HEK293 (cell line): ENCODE results near the gene FAM124A.

Source experiments
- GFI1B ChIP-seq: fragments of 450-650 bp; formaldehyde crosslinking; IDR thresholded peaks from 2 replicates; pipeline ENCODE4 v1.5.1; 2016; ENCODE audit warnings: missing biosample characterization, missing genetic modification characterization
- HIC1 ChIP-seq: fragments of 450-650 bp; formaldehyde crosslinking; IDR thresholded peaks from 2 replicates; pipeline ENCODE4 v1.5.1; 2016; ENCODE audit warnings: missing biosample characterization, missing genetic modification characterization
- OVOL3 ChIP-seq: fragments of 450-650 bp; formaldehyde crosslinking; IDR thresholded peaks from 2 replicates; pipeline ENCODE4 v1.5.1; 2016; ENCODE audit warnings: missing biosample characterization, missing genetic modification characterization
- PRDM1 ChIP-seq: fragments of 450-650 bp; formaldehyde crosslinking; IDR thresholded peaks from 2 replicates; pipeline ENCODE4; 2016; ENCODE audit warnings: missing biosample characterization, missing genetic modification characterization
- SP7 ChIP-seq: fragments of 450-650 bp; formaldehyde crosslinking; IDR thresholded peaks from 2 replicates; pipeline ENCODE4 v1.5.1; 2016; ENCODE audit warnings: missing biosample characterization, missing genetic modification characterization
- ZEB2 ChIP-seq: fragments of 450-650 bp; formaldehyde crosslinking; IDR thresholded peaks from 2 replicates; pipeline ENCODE4 v1.5.1; 2016; ENCODE audit warnings: missing biosample characterization, missing genetic modification characterization
- ZNF155 ChIP-seq: fragments of 450-650 bp; formaldehyde crosslinking; IDR thresholded peaks from 2 replicates; pipeline ENCODE4 v1.5.1; 2016; ENCODE audit warnings: missing biosample characterization, missing genetic modification characterization
- ZNF19 ChIP-seq: fragments of 450-650 bp; formaldehyde crosslinking; IDR thresholded peaks from 2 replicates; pipeline ENCODE4; 2016; ENCODE audit warnings: missing biosample characterization, missing genetic modification characterization, low read depth
- ZNF266 ChIP-seq: fragments of 450-650 bp; formaldehyde crosslinking; IDR thresholded peaks from 2 replicates; pipeline ENCODE4 v1.5.1; 2016; ENCODE audit warnings: missing biosample characterization, missing genetic modification characterization, low read depth
- ZNF354C ChIP-seq: fragments of 450-650 bp; formaldehyde crosslinking; IDR thresholded peaks from 2 replicates; pipeline ENCODE4 v1.5.1; 2016; ENCODE audit warnings: missing biosample characterization, missing genetic modification characterization, low read depth, borderline replicate concordance
- ZNF423 ChIP-seq: fragments of 450-650 bp; formaldehyde crosslinking; IDR thresholded peaks from 2 replicates; pipeline ENCODE4 v1.5.1; 2016; ENCODE audit warnings: missing biosample characterization, missing genetic modification characterization
- ZNF449 ChIP-seq: fragments of 450-650 bp; formaldehyde crosslinking; IDR thresholded peaks from 2 replicates; pipeline ENCODE4 v1.5.1; 2017; ENCODE audit warnings: missing biosample characterization, mild to moderate bottlenecking, missing genetic modification characterization, moderate library complexity
- ZNF518A ChIP-seq: fragments of 450-650 bp; formaldehyde crosslinking; conservative IDR thresholded peaks from 2 replicates; pipeline ENCODE4 v1.5.1; 2016; ENCODE audit warnings: low read depth, missing biosample characterization, missing genetic modification characterization
- ZNF548 ChIP-seq: fragments of 450-650 bp; formaldehyde crosslinking; IDR thresholded peaks from 2 replicates; pipeline ENCODE4 v1.5.1; 2016; ENCODE audit warnings: missing biosample characterization, missing genetic modification characterization
- ZNF677 ChIP-seq: fragments of 450-650 bp; IDR thresholded peaks from 2 replicates; pipeline ENCODE4 v1.5.0; 2018; ENCODE audit warnings: missing biosample characterization, mild to moderate bottlenecking, missing genetic modification characterization, moderate library complexity
- ZNF777 ChIP-seq: fragments of 450-650 bp; formaldehyde crosslinking; IDR thresholded peaks from 2 replicates; pipeline ENCODE4 v1.5.1; 2017; ENCODE audit warnings: missing biosample characterization, missing genetic modification characterization, borderline replicate concordance
- ZNF791 ChIP-seq: fragments of 450-650 bp; formaldehyde crosslinking; IDR thresholded peaks from 2 replicates; pipeline ENCODE4 v1.5.1; 2016; ENCODE audit warnings: missing biosample characterization, missing genetic modification characterization
- TF ChIP-seq, protein P1 (sequence below): fragments of 450-650 bp; formaldehyde crosslinking; IDR thresholded peaks from 2 replicates; pipeline ENCODE4 v1.5.1; 2016; ENCODE audit warnings: missing biosample characterization, missing genetic modification characterization
- TF ChIP-seq, protein P2 (sequence below): fragments of 450-650 bp; formaldehyde crosslinking; IDR thresholded peaks from 2 replicates; pipeline ENCODE4 v1.5.1; 2016; ENCODE audit warnings: missing biosample characterization, missing genetic modification characterization
- TF ChIP-seq, protein P3 (sequence below): fragments of 450-650 bp; formaldehyde crosslinking; IDR thresholded peaks from 2 replicates; pipeline ENCODE4 v1.5.1; 2016; ENCODE audit warnings: missing biosample characterization, missing genetic modification characterization, borderline replicate concordance

Gene FAM124A

GRCh38 chr13:51222686-51223559, 725 bp downstream of the FAM124A start (continued):
- TF ChIP-seq, protein P1, sequence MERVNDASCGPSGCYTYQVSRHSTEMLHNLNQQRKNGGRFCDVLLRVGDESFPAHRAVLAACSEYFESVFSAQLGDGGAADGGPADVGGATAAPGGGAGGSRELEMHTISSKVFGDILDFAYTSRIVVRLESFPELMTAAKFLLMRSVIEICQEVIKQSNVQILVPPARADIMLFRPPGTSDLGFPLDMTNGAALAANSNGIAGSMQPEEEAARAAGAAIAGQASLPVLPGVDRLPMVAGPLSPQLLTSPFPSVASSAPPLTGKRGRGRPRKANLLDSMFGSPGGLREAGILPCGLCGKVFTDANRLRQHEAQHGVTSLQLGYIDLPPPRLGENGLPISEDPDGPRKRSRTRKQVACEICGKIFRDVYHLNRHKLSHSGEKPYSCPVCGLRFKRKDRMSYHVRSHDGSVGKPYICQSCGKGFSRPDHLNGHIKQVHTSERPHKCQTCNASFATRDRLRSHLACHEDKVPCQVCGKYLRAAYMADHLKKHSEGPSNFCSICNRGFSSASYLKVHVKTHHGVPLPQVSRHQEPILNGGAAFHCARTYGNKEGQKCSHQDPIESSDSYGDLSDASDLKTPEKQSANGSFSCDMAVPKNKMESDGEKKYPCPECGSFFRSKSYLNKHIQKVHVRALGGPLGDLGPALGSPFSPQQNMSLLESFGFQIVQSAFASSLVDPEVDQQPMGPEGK (tag by site-specific recombination), result peak; percentile 54; the same call in 1 of the 2 replicates
- TF ChIP-seq SP7 (tag by site-specific recombination) (no peak), ZNF354C (tag by site-specific recombination) (no peak), GFI1B (tag by site-specific recombination) (no peak), ZNF423 (tag by site-specific recombination) (0 out of 2 replicates have a peak, but pooled peaks have one; percentile 12), ZNF449 (tag by site-specific recombination) (no peak), ZNF777 (tag by site-specific recombination) (no peak), ZNF548 (tag by site-specific recombination) (no peak), OVOL3 (tag by site-specific recombination) (no peak), ZNF266 (tag by site-specific recombination) (no peak), ZNF155 (tag by site-specific recombination) (no peak), ZNF19 (tag by site-specific recombination) (no peak), PRDM1 (tag by site-specific recombination) (no peak), HIC1 (tag by site-specific recombination) (peak; percentile 54; the same call in 1 of the 2 replicates), ZNF791 (tag by site-specific recombination) (no peak), ZEB2 (0 out of 2 replicates have a peak, but pooled peaks have one; percentile 18), ZNF518A (tag by site-specific recombination) (no peak), ZNF677 (no peak)
- TF ChIP-seq, protein P2, sequence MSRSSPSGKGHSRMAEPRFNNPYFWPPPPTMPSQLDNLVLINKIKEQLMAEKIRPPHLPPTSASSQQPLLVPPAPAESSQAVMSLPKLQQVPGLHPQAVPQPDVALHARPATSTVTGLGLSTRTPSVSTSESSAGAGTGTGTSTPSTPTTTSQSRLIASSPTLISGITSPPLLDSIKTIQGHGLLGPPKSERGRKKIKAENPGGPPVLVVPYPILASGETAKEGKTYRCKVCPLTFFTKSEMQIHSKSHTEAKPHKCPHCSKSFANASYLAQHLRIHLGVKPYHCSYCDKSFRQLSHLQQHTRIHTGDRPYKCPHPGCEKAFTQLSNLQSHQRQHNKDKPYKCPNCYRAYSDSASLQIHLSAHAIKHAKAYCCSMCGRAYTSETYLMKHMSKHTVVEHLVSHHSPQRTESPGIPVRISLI (tag by site-specific recombination), result 0 out of 2 replicates have a peak, but pooled peaks have one; percentile 20
- TF ChIP-seq, protein P3, sequence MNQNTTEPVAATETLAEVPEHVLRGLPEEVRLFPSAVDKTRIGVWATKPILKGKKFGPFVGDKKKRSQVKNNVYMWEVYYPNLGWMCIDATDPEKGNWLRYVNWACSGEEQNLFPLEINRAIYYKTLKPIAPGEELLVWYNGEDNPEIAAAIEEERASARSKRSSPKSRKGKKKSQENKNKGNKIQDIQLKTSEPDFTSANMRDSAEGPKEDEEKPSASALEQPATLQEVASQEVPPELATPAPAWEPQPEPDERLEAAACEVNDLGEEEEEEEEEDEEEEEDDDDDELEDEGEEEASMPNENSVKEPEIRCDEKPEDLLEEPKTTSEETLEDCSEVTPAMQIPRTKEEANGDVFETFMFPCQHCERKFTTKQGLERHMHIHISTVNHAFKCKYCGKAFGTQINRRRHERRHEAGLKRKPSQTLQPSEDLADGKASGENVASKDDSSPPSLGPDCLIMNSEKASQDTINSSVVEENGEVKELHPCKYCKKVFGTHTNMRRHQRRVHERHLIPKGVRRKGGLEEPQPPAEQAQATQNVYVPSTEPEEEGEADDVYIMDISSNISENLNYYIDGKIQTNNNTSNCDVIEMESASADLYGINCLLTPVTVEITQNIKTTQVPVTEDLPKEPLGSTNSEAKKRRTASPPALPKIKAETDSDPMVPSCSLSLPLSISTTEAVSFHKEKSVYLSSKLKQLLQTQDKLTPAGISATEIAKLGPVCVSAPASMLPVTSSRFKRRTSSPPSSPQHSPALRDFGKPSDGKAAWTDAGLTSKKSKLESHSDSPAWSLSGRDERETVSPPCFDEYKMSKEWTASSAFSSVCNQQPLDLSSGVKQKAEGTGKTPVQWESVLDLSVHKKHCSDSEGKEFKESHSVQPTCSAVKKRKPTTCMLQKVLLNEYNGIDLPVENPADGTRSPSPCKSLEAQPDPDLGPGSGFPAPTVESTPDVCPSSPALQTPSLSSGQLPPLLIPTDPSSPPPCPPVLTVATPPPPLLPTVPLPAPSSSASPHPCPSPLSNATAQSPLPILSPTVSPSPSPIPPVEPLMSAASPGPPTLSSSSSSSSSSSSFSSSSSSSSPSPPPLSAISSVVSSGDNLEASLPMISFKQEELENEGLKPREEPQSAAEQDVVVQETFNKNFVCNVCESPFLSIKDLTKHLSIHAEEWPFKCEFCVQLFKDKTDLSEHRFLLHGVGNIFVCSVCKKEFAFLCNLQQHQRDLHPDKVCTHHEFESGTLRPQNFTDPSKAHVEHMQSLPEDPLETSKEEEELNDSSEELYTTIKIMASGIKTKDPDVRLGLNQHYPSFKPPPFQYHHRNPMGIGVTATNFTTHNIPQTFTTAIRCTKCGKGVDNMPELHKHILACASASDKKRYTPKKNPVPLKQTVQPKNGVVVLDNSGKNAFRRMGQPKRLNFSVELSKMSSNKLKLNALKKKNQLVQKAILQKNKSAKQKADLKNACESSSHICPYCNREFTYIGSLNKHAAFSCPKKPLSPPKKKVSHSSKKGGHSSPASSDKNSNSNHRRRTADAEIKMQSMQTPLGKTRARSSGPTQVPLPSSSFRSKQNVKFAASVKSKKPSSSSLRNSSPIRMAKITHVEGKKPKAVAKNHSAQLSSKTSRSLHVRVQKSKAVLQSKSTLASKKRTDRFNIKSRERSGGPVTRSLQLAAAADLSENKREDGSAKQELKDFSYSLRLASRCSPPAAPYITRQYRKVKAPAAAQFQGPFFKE, result no peak
